BLaER1 treated with 17β-estradiol and CSF1 and Interleukin-3, amounts not matched to agents 10 nM and 100 nM (cell line): Measurements from ENCODE around the gene RNF183.

Experiments used
- H3K27ac ChIP-seq, 11 experiments: shearing (Covaris generic); formaldehyde crosslinking; 2 replicates each; pipeline ENCODE4 v1.8.1; 2022
- H3K27me3 ChIP-seq, 11 experiments: shearing (Covaris generic); formaldehyde crosslinking; 2 replicates each; pipeline ENCODE4 v1.8.1; 2022
- H3K36me3 ChIP-seq, 11 experiments: shearing (Covaris generic); formaldehyde crosslinking; 2 replicates each; pipeline ENCODE4 v1.8.1; 2022
- H3K4me1 ChIP-seq, 10 experiments: shearing (Covaris generic); formaldehyde crosslinking; 2 replicates each; pipeline ENCODE4 v1.8.1; 2022
- H3K4me2 ChIP-seq, 11 experiments: shearing (Covaris generic); formaldehyde crosslinking; 2 replicates each; pipeline ENCODE4 v1.8.1; 2022
- H3K4me3 ChIP-seq, 10 experiments: shearing (Covaris generic); formaldehyde crosslinking; 2 replicates each; pipeline ENCODE4 v1.8.1; 2022
- H3K9ac ChIP-seq, 11 experiments: shearing (Covaris generic); formaldehyde crosslinking; 2 replicates each; pipeline ENCODE4 v1.8.1; 2022
- H3K9me3 ChIP-seq, 11 experiments: shearing (Covaris generic); formaldehyde crosslinking; replicated peaks in 1 of 11; 2 replicates each; pipeline ENCODE4 v1.8.1; 2022
- H4K20me1 ChIP-seq, 11 experiments: shearing (Covaris generic); formaldehyde crosslinking; 2 replicates each; pipeline ENCODE4 v1.8.1; 2022
- Cebpa-rat ChIP-seq, 11 experiments: shearing (Covaris generic); IDR thresholded peaks; 2 replicates each; pipeline ENCODE4 v1.8.1; 2022

The RNF183 gene

GRCh38 chr9:113293285-113293878 is 9.8 kb downstream of the RNF183 start:
- no peak overlapping the region for H3K4me2 ChIP-seq
- H4K20me1 ChIP-seq, result peaks cover 0 to 54% (median 21%) of the 10 kb centered on the region in 11 experiments; a peak in 10 of 22 replicates
- no peaks in the 10 kb centered on the region for H3K4me1 ChIP-seq
- H3K27ac ChIP-seq, result no peak overlapping the region
- no peak for TF ChIP-seq Cebpa-rat (IDR thresholded peaks at IDR 0.05)
- no peak overlapping the region for H3K4me3 ChIP-seq
- H3K27me3 ChIP-seq, result no peaks in the 10 kb centered on the region
- H3K36me3 ChIP-seq, result peaks cover 56 to 68% (median 60%) of the 10 kb centered on the region in 11 experiments
- no peaks in the 10 kb centered on the region for H3K9me3 ChIP-seq
- no peak overlapping the region for H3K9ac ChIP-seq

GRCh38 chr9:113290052-113290607 is 13.0 kb downstream of the RNF183 start:
- H3K36me3 ChIP-seq, result peaks cover 87 to 100% (median 92%) of the 10 kb centered on the region in 11 experiments
- no peak overlapping the region for H3K27ac ChIP-seq
- H4K20me1 ChIP-seq, result peaks cover 0 to 54% (median 22%) of the 10 kb centered on the region in 11 experiments; a peak in 10 of 22 replicates
- H3K4me3 ChIP-seq, result no peak overlapping the region
- H3K27me3 ChIP-seq, result no peaks in the 10 kb centered on the region
- no peak for TF ChIP-seq Cebpa-rat (IDR thresholded peaks at IDR 0.05)
- H3K4me2 ChIP-seq, result no peak overlapping the region
- H3K4me1 ChIP-seq, result peaks cover 0 to 13% (median 0%) of the 10 kb centered on the region in 10 experiments; a peak in 4 of 20 replicates
- no peaks in the 10 kb centered on the region for H3K9me3 ChIP-seq
- H3K9ac ChIP-seq, result no peak overlapping the region

GRCh38 chr9:113289091-113289490 is 14.1 kb downstream of the RNF183 start:
- Histone ChIP-seq H3K4me2 (no peak overlapping the region), H3K4me3 (no peak overlapping the region), H4K20me1 (peaks cover 0 to 45% (median 24%) of the 10 kb centered on the region in 11 experiments; a peak in 10 of 22 replicates), H3K9me3 (no peaks in the 10 kb centered on the region), H3K36me3 (peaks cover 95 to 100% (median 99%) of the 10 kb centered on the region in 11 experiments), H3K9ac (no peak overlapping the region), H3K4me1 (peaks cover 0 to 13% (median 0%) of the 10 kb centered on the region in 10 experiments; a peak in 4 of 20 replicates), H3K27me3 (no peaks in the 10 kb centered on the region), H3K27ac (no peak overlapping the region)
- TF ChIP-seq Cebpa-rat (IDR thresholded peaks at IDR 0.05), result no peak

GRCh38 chr9:113281356-113281755 is 21.8 kb downstream of the RNF183 start:
- Histone ChIP-seq H3K9me3 (no peaks in the 10 kb centered on the region), H3K4me3 (no peak overlapping the region), H3K27ac (no peak overlapping the region), H3K4me1 (peaks cover 14 to 27% (median 21%) of the 10 kb centered on the region in 10 experiments), H3K4me2 (no peak overlapping the region), H4K20me1 (peaks cover 0 to 64% (median 31%) of the 10 kb centered on the region in 11 experiments; a peak in 15 of 22 replicates), H3K36me3 (peaks cover 93 to 100% (median 98%) of the 10 kb centered on the region in 11 experiments), H3K27me3 (no peaks in the 10 kb centered on the region), H3K9ac (no peak overlapping the region; a peak in 1 of 22 replicates)
- no peak for TF ChIP-seq Cebpa-rat (IDR thresholded peaks at IDR 0.05)

- Histone ChIP-seq H3K4me3 (no peak overlapping the region), H3K4me2 (peak overlapping the region in 2 of 11 experiments; percentile 10 to 88; a peak in 2 of 22 replicates), H3K36me3 (peaks cover 70 to 75% (median 73%) of the 10 kb centered on the region in 11 experiments), H3K27me3 (no peaks in the 10 kb centered on the region), H4K20me1 (peaks cover 0 to 53% (median 28%) of the 10 kb centered on the region in 11 experiments; a peak in 16 of 22 replicates), H3K9ac (peak overlapping the region in 2 of 11 experiments; percentile 23 to 92; a peak in 1 of 22 replicates), H3K4me1 (peaks cover 21 to 35% (median 30%) of the 10 kb centered on the region in 10 experiments), H3K27ac (no peak overlapping the region), H3K9me3 (no peaks in the 10 kb centered on the region)
- no peak for TF ChIP-seq Cebpa-rat (IDR thresholded peaks at IDR 0.05)
These were observed 24.3 kb downstream of the RNF183 start for GRCh38 chr9:113278840-113279239.

- H3K9me3 ChIP-seq, result no peaks in the 10 kb centered on the region
- H3K36me3 ChIP-seq, result peaks cover 67 to 73% (median 70%) of the 10 kb centered on the region in 11 experiments
- peaks cover 22 to 41% (median 33%) of the 10 kb centered on the region in 10 experiments for H3K4me1 ChIP-seq
- no peaks in the 10 kb centered on the region for H3K27me3 ChIP-seq
- H3K4me2 ChIP-seq, result peak within 1 kb of the TSS; percentile 82 to 96 (median 92)
- H4K20me1 ChIP-seq, result peaks cover 0 to 25% (median 9%) of the 10 kb centered on the region in 11 experiments; a peak in 14 of 22 replicates
- no peak for TF ChIP-seq Cebpa-rat (IDR thresholded peaks at IDR 0.05)
- H3K27ac ChIP-seq, result peak within 1 kb of the TSS; percentile 84 to 96 (median 92)
- peak within 1 kb of the TSS; percentile 72 to 97 (median 86) for H3K4me3 ChIP-seq
- peak within 1 kb of the TSS; percentile 87 to 97 (median 92) for H3K9ac ChIP-seq
These were observed 27.7 kb downstream of the RNF183 start, which contains the start of the genes CDC26 and PRPF4 for GRCh38 chr9:113275157-113276131. Gene CDC26 (minus strand): TSS chr9:113275572. CDS start chr9:113272507, 3,065 bp downstream. Gene PRPF4 (plus strand): TSS chr9:113275658. CDS start chr9:113275744, 86 bp downstream.

- Histone ChIP-seq H3K27me3 (no peaks in the 10 kb centered on the region), H4K20me1 (peaks cover 0 to 17% (median 5%) of the 10 kb centered on the region in 11 experiments; a peak in 11 of 22 replicates), H3K4me2 (peak overlapping the region; percentile 81 to 96 (median 90)), H3K36me3 (peaks cover 67 to 73% (median 70%) of the 10 kb centered on the region in 11 experiments), H3K4me1 (peaks cover 22 to 41% (median 33%) of the 10 kb centered on the region in 10 experiments), H3K9ac (peak overlapping the region; percentile 87 to 97 (median 92)), H3K4me3 (peak overlapping the region; percentile 72 to 97 (median 86)), H3K27ac (peak overlapping the region; percentile 84 to 96 (median 92)), H3K9me3 (no peaks in the 10 kb centered on the region)
- TF ChIP-seq Cebpa-rat (IDR thresholded peaks at IDR 0.05), result no peak
These were observed 28.6 kb downstream of the RNF183 start for GRCh38 chr9:113274474-113275156.

- no peak overlapping the region for H3K4me2 ChIP-seq
- no peak for TF ChIP-seq Cebpa-rat (IDR thresholded peaks at IDR 0.05)
- no peak overlapping the region for H3K4me3 ChIP-seq
- H3K9ac ChIP-seq, result no peak overlapping the region
- H3K4me1 ChIP-seq, result peaks cover 3 to 12% (median 9%) of the 10 kb centered on the region in 10 experiments; a peak in 15 of 20 replicates
- peaks cover 0 to 23% (median 0%) of the 10 kb centered on the region in 11 experiments; a peak in 5 of 22 replicates for H4K20me1 ChIP-seq
- no peak overlapping the region for H3K27ac ChIP-seq
- no peaks in the 10 kb centered on the region for H3K9me3 ChIP-seq
- peaks cover 79 to 86% (median 84%) of the 10 kb centered on the region in 11 experiments for H3K36me3 ChIP-seq
- H3K27me3 ChIP-seq, result no peaks in the 10 kb centered on the region
These were observed 33.3 kb downstream of the RNF183 start for GRCh38 chr9:113269871-113270270.
